Urinary bladder (tissue), 4 donors: ENCODE results near the gene ASPDH. TPM values are rescaled to one million over a fixed set of nuclear protein-coding genes. Genes with fewer than 3 reads are reported as not detected.
"Not testable (repeated sequence)": the region's sequence is repeated elsewhere in the genome, so short reads cannot be mapped to it uniquely, and the experiment has no call there.

Experiments used
- DNase-seq: peaks from one replicate; pipeline ENCODE4 v3.0.0-alpha.2; 2015; ENCODE audit errors: extremely low spot score
- H3K27ac ChIP-seq: one replicate; pipeline ENCODE4 v1.5.1; 2013; ENCODE audit warnings: low read depth, mild to moderate bottlenecking, moderate library complexity
- H3K36me3 ChIP-seq: one replicate; pipeline ENCODE4 v1.6.1; 2013; ENCODE audit warnings: mild to moderate bottlenecking, moderate library complexity; ENCODE audit not compliant: insufficient read depth
- H3K4me1 ChIP-seq: one replicate; pipeline ENCODE4 v1.6.1; 2013; ENCODE audit warnings: mild to moderate bottlenecking, moderate library complexity; ENCODE audit not compliant: insufficient read depth
- H3K4me3 ChIP-seq: one replicate; pipeline ENCODE4 v1.5.1; 2013; ENCODE audit warnings: low read depth, low read length
- WGBS: extraction: QIAGEN DNeasy Blood & Tissue Kit; methylation state at CpG from one replicate; pipeline ENCODE4 v1.1.7; 2013; 5-methylcytosine and 5-hydroxymethylcytosine counted together
- polyA plus RNA-seq: library from polyadenylated mRNA; stranded (reverse); fragments of 200-250 nt; gene quantifications from one replicate; pipeline ENCODE4 v1.2.3, GENCODE V29; 2013
- total RNA-seq: library from RNA; depleted of rRNA; stranded (reverse); fragments of >200 nt; gene quantifications from one replicate; pipeline ENCODE4 v1.2.3, GENCODE V29; 2014
- donor health status: healthy with polysubstance abuse.
- donor health status: healthy.

Gene ASPDH
- total and polyA plus RNA-seq, 2 donors = not detected

DNA sequence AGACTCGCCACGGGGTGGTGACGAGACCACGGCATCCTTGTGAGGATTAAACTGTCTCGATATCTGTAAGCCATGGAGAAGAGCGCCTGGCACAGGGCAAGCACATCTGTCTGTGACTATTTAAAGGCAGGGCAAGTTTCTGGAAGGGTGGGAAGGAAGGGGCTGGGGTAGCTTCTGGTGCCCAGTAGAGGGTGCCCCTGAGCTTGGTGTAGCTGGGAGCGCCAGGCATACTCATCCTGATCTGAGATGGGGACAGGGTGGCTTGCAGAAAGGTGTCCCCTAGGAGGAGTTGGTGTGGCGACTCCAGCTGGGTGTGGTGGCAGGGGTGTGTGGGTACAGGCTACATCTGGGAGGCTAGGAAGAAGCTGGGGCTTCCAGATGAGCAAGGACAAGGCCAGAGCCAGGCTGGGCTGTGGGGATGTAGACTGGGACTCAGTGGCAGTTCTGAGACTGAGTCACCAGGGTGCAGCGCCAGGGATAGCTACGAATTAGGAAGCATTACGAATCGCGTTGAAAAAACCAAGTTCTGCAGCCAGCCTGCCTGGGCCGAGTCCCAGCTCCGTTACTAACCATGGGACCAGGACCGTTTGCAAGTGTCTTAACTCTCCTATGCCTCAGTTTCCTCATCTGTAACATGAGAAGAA lies 23.1 kb upstream of the ASPDH start:
- 93% methylated on average over 16 of the region's 16 CpGs for WGBS
- no peaks in the 10 kb centered on the region for H3K36me3 ChIP-seq
- no peaks in the 10 kb centered on the region for H3K4me1 ChIP-seq
- no peak overlapping the region for H3K4me3 ChIP-seq
- no peak overlapping the region for H3K27ac ChIP-seq
- no peak for DNase-seq

DNA sequence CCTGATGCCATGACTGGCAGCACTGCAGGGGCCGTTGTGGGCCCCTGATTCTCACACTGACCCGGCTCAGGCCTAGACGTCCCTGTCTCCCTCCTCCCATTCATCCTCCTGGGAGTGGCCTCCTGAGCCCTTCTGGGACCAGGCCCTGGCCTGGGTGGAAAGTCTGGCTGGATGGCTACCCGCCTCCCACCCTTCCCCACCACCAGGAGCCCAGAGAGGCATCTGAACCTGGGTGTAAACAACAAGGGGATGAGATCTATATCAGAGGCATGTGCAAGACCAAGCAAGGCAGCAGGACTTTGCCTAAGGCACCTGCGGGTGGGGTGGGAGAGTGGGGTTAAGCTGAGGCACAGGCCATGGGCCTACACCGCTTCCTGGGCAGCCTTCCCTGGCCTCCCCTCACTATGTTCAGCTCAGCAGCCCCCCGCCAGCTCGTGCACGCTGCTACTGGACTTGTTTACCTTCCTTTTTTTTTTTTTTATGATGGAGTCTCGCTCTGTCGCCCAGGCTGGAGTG lies 22.0 kb upstream of the ASPDH start:
- Histone ChIP-seq H3K36me3 (no peaks in the 10 kb centered on the region), H3K4me3 (no peak overlapping the region), H3K4me1 (no peaks in the 10 kb centered on the region), H3K27ac (no peak overlapping the region)
- 65% methylated on average over 11 of the region's 11 CpGs for WGBS
- DNase-seq = no peak

DNA sequence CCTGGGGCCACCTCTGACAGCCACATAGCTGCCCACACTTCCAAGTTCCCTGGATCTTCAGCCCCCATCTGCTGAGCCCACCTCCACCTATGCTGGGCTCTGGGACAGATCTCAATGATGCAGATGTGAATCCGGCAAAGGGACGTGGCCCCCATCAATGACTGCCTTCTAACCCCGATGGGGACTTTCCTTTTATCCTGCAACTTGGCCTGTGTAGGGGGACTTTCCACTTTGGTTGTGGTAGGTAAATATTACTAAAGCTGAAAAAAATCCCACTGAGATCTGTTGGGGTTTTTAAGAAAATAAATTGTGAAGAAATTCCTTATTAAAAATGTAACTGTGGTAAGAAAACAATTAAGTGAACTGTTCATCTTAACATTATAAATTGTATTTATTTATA lies 20.8 kb upstream of the ASPDH start:
- Histone ChIP-seq H3K36me3 (no peaks in the 10 kb centered on the region), H3K27ac (no peak overlapping the region), H3K4me1 (no peaks in the 10 kb centered on the region), H3K4me3 (no peak overlapping the region)
- DNase-seq = no peak
- 92% methylated on average over 3 of the region's 3 CpGs for WGBS

DNA sequence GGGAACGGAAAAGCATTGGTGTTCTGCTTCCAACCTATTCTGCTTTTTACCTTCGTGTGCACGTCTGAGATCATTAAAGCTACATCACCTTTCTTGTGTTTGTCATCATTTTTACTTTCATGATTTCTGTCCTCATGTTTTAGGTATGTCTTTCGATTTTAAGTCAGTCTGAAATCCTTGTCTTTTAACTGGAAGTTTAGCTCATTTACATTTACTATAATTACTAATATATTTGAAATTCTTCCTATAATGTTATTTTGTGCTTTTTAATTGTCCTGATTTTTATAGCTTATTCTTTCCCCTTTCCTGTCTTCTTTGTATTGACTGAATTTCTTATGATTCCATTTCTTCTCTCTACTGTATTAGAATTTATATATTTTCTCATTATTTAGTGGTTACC lies 19.2 kb upstream of the ASPDH start:
- Histone ChIP-seq H3K4me1 (no peaks in the 10 kb centered on the region), H3K4me3 (no peak overlapping the region), H3K27ac (no peak overlapping the region), H3K36me3 (no peaks in the 10 kb centered on the region)
- WGBS = 91% methylated on average over 4 of the region's 4 CpGs
- no peak for DNase-seq

DNA sequence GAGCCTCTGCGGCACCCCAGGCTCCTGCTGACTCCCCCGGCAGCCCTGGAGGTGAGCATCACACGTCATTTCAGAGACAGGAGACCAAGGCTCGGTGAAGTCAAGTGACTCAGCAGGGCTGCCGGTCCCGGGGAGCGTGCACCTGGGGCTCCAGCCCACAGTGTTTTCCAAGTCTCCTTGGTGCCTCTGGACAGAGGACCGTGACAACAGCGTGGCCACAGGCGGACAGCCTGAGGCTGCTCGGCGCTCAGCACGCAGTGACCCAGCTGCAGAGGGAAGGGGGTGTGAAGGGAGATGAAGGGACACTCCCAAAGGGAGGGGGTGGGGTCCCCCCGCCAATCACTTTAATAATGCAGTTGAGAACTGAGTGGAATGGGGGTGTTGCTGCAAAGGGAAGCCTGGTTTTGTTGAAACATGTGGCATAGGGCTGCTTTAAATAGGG lies 17.5 kb upstream of the ASPDH start:
- 71% methylated on average over 14 of the region's 14 CpGs for WGBS
- no peak for DNase-seq
- no peaks in the 10 kb centered on the region for H3K36me3 ChIP-seq
- no peak overlapping the region for H3K4me3 ChIP-seq
- no peak overlapping the region for H3K27ac ChIP-seq
- no peaks in the 10 kb centered on the region for H3K4me1 ChIP-seq

DNA sequence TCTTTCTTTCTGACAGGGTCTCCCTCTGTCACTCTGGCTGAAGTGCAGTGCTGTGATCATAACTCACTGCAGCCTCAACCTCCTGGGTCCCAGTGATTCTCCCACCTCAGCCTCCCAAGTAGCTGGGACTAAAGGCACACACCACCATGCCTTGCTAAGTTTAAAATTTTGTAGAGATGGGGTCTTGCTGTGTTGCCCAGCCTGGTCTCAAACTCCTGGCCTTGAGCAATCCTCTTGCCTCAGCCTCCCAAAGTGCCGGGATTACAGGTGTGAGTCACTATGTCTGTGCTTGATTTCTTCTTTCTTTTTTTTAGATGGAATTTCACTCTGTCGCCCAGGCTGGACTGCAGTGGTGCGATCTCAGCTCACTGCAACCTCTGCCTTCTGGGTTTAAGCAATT lies 14.3 kb upstream of the ASPDH start:
- not testable (repeated sequence) for H3K4me3 ChIP-seq, DNase-seq, H3K36me3 ChIP-seq, H3K27ac ChIP-seq, H3K4me1 ChIP-seq
- WGBS = 93% methylated on average over 3 of the region's 3 CpGs

DNA sequence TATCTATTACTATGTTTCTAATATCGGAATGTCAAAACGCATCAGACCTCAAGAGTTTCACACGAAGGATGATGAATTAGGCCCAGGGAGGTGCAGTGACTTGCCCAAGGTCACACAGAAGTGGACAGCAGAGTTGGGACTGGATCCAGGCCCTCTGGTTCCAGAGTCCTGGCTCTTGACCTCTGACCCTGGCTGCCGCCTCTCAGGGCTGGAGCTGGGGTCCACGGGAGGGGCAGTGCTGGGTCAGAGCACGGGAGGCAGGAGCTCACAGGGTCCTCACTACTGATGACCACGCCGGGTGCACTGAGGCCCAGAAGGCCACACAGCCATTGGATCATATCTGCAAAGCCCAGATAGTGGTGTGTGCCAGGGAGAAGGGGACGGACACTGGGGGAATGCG lies 9.2 kb upstream of the ASPDH start:
- H3K36me3 ChIP-seq = no peaks in the 10 kb centered on the region
- 90% methylated on average over 10 of the region's 10 CpGs for WGBS
- no peak overlapping the region for H3K4me3 ChIP-seq
- DNase-seq = no peak
- no peaks in the 10 kb centered on the region for H3K4me1 ChIP-seq
- H3K27ac ChIP-seq = no peak overlapping the region

DNA sequence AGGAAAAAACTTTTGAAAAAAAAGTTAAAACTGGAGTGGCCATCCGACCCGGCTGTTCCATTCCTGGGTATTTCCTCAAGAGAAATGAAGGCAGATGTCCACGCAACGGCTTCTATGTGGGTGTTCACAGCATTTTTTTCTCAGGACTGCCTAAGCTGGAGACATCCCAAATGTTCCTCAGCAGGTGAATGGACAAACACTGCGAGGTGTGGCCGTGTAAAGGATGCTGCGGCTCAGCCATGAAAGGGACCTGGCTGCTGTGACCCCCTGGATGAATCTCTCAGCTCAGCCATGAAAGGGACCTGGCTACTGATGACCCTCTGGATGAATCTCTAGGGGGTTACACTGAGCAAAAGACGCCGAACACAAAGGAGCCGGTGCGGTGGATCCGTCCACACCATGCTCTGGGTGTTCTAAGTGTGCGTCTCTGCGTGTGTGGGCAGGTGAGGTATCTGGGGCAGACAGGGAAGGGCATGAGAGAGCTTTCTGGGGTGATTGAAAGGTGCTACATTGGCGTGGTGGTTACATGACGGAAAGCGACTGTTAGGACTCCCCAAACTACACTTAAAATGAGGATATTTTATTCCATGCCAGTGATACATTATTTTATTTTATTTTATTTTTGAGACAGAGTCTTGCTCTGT lies 7.2 kb upstream of the ASPDH start:
- WGBS = 89% methylated on average over 17 of the region's 17 CpGs

DNA sequence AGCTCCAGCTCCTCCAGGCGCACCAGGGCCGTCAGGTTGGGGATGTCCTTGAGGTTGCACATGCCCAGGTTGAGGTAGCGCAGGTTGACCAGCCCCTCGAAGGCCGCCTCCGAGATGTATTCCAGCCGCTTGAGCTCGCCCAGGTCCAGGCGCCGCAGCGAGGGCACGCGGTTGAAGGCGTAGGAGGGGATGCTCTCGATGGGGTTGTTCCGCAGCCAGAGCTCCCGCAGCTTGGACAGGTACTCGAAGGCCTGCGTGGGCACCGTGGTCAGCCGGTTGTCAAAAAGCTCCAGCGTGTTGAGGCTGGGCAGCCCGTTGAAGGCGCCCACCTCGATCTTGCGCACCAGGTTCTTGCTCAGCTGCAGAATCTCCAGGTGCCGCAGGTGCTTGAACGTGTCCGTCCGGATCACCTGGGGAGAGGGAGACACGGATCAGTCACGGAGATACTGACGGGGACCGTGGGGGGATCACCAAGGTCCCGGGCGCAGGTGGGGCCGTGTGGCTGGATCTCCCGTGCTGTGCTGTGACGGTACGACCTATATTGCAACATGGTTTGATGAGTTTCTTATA lies 5.4 kb upstream of the ASPDH start:
- WGBS = 97% methylated on average over 40 of the region's 40 CpGs
- H3K4me3 ChIP-seq = no peak overlapping the region
- H3K36me3 ChIP-seq = peaks cover 1% of the 10 kb centered on the region
- no peaks in the 10 kb centered on the region for H3K4me1 ChIP-seq
- no peak for DNase-seq
- H3K27ac ChIP-seq = no peak overlapping the region

More for the DNA sequence above, 7.2 kb upstream of the ASPDH start:
- no peak overlapping the region for H3K4me3 ChIP-seq
- no peak overlapping the region for H3K27ac ChIP-seq
- DNase-seq = no peak
- peaks cover 1% of the 10 kb centered on the region for H3K36me3 ChIP-seq
- no peaks in the 10 kb centered on the region for H3K4me1 ChIP-seq

DNA sequence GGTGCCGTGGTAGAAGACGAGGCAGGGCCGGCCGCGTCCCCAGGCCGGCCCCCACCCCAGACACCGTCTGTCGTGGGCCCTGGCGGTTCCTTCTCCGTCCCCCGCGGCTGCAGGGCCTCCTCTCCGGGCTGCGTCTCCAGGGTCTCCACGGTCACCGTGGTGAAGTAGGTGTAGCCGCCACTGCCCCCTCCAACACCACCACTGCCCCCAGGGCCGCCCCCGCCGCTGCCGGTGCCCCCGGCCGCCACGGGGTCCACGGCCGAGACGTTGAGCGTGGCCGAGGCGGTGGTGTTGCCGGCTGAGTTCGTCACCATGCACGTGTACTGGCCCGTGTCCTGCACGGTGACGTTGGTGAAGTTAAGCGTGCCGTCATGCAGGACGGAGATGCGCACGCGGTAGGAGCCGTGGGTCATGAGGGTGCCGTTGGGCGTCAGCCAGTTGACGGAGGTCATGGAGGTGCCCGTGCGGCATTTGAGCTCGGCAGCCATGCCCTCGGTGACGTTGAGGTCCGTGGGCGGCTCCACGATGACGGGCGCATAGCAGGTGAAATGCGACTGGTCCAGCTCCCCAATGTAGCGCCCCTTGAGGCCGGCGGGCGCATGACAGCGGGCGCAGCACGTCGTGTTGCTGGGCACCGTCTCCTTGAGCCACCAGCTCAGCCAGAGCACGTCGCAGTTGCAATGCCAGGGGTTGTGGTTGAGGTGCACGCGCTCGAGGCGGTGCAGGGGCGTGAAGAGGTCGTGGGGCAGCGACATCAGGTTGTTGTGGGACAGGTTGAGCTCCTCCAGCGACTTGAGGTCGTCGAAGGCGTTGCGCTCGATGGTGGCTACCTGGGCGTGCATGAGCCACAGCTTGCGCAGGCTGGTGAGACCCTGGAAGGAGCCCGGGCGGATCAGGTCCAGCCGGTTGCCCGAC lies 4.6 kb upstream of the ASPDH start:
- Histone ChIP-seq H3K4me1 (no peaks in the 10 kb centered on the region), H3K27ac (no peak overlapping the region), H3K4me3 (no peak overlapping the region), H3K36me3 (peaks cover 1% of the 10 kb centered on the region)
- no peak for DNase-seq
- 96% methylated on average over 87 of the region's 87 CpGs for WGBS

DNA sequence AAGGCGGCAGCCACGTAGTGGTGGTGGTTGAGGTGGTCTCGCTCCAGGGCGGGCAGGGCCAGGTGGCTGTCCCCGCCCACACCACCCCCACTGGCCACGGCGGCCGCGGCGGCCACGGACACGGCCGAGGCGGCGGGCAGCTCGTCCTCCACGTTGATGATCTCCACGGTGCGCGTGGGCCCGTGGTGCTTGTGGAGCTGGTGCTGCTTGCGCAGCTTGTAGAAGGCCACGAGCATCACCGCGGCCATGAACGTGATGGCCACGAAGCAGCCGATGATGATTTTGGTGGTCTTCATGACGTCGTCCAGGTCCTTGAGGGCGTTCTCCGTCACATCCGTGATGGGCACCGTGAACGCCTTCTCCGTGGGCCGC lies 4.0 kb upstream of the ASPDH start:
- 97% methylated on average over 37 of the region's 37 CpGs for WGBS

DNA sequence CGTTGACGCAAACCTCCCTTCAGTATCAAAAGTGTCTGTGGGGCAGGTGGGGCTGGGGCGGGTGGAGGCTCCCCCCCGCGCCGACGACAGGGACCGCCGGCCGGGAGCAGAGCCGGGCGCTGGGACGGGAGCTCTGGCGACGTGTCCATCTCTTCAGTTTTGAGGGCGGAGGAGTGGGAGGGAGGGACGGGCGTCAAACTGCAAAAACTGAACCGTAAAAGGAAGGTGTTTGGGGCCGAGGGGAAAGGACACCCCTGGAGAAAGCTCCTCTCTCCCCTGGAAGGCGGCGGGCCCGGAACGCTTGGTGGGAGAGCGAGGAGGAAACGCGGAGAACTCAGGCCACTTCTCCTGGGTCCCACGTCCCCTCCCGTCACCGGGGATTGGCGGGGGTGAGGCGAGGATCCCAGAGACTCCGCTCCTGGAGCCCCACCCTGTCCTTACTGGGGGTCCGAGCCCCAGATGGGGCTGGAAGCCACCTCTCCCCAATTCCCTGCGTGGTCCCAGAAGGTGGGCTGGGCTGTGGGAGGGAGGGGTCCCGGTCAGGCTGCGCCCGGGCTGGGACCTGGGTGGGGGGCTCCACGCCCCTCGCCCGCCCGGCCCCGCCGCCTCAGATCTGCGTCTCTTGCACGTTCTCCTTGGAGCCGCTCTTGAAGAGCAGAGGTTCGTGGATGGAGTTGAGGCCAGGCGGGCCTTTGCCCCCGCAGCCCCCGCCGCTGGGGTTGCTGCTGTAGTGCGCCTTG lies 3.4 kb upstream of the ASPDH start:
- DNase-seq = no peak

More for the DNA sequence above, 4.0 kb upstream of the ASPDH start:
- Histone ChIP-seq H3K27ac (no peak overlapping the region), H3K4me1 (no peaks in the 10 kb centered on the region), H3K36me3 (peaks cover 1% of the 10 kb centered on the region), H3K4me3 (no peak overlapping the region)
- DNase-seq = no peak

DNA sequence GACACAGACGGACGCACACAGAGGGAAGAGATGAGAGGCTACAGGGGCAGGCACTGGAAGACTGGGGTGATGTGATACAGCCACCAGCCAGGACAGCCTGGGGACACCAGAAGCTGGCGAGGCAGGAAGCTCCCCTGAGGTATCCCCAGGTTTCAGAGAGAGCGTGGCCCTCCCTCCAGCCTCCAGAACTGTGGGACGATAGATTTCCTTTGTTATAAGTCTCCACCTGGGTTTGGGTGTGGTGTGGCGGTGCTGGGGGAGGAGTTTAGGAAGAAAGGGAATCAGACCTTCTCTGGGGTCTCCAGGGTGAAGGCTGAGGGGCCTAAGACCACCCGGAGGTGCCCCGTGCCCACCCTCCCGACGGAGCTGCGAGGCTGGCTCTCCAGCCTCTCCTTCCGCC lies 2.7 kb upstream of the ASPDH start:
- peaks cover 1% of the 10 kb centered on the region for H3K36me3 ChIP-seq
- DNase-seq = no peak
- H3K4me3 ChIP-seq = no peak overlapping the region
- no peaks in the 10 kb centered on the region for H3K4me1 ChIP-seq
- WGBS = 66% methylated on average over 12 of the region's 12 CpGs
- no peak overlapping the region for H3K27ac ChIP-seq

More for the DNA sequence above, 3.4 kb upstream of the ASPDH start:
- no peak overlapping the region for H3K27ac ChIP-seq
- WGBS = 73% methylated on average over 53 of the region's 53 CpGs
- no peak overlapping the region for H3K4me3 ChIP-seq
- no peaks in the 10 kb centered on the region for H3K4me1 ChIP-seq
- peaks cover 1% of the 10 kb centered on the region for H3K36me3 ChIP-seq
